Keratinocyte (primary cell): ENCODE measurements around the gene ADARB2. TPM values are rescaled to one million over a fixed set of nuclear protein-coding genes. Genes with fewer than 3 reads are reported as not detected.

Experiments used
- DNase-seq: peaks from one replicate; pipeline ENCODE4 v3.0.0-alpha.2; 2011; ENCODE audit warnings: low read depth, missing footprints, low spot score
- FAIRE-seq: peaks from 2 replicates; lab custom pipeline; 2011; peaks lifted over from hg19 to GRCh38; lab: Jason Lieb, UNC
- H2AFZ ChIP-seq: 2 replicates; pipeline ENCODE4 v1.6.0; 2012; ENCODE audit warnings: low read length, control low read depth, inconsistent platforms; ENCODE audit not compliant: control insufficient read depth
- H3K27ac ChIP-seq: 2 replicates; pipeline ENCODE4 v1.5.1; 2011; ENCODE audit warnings: low read length; ENCODE audit not compliant: control insufficient read depth, insufficient read depth
- H3K27me3 ChIP-seq: 3 replicates; pipeline ENCODE4 v1.6.0; 2011; ENCODE audit warnings: low read length; ENCODE audit not compliant: control insufficient read depth, insufficient read depth; ENCODE audit errors: extremely low read depth
- H3K36me3 ChIP-seq, 2 experiments: 2 replicates in 1 of 2; 3 replicates in 1 of 2; pipeline ENCODE4 v1.5.1; 2011; ENCODE audit warnings: low read length in 2 of 2, mild to moderate bottlenecking in 1 of 2; ENCODE audit not compliant: control insufficient read depth in 2 of 2, insufficient read depth in 2 of 2; ENCODE audit errors: extremely low read depth in 1 of 2
- H3K4me1 ChIP-seq: 3 replicates; pipeline ENCODE4 v1.5.1; 2011; ENCODE audit warnings: low read length; ENCODE audit not compliant: control insufficient read depth, insufficient read depth; ENCODE audit errors: extremely low read depth
- H3K4me2 ChIP-seq: 3 replicates; pipeline ENCODE4 v1.6.0; 2011; ENCODE audit warnings: low read depth, low read length; ENCODE audit not compliant: control insufficient read depth, insufficient read depth; ENCODE audit errors: extremely low read depth
- H3K4me3 ChIP-seq, 3 experiments: fragments of 200-600 bp in 1 of 3; sonication (generic) in 1 of 3; 2 replicates in 2 of 3; 3 replicates in 1 of 3; pipeline ENCODE4 v1.5.1; 2011 to 2016; ENCODE audit warnings: low read length in 3 of 3, mild to moderate bottlenecking in 3 of 3, control low read depth in 2 of 3, inconsistent platforms in 1 of 3, low read depth in 1 of 3, mixed read lengths in 1 of 3, mixed run types in 1 of 3, moderate library complexity in 1 of 3; ENCODE audit not compliant: control insufficient read depth in 2 of 3, insufficient read depth in 2 of 3; ENCODE audit errors: extremely low read depth in 1 of 3
- H3K79me2 ChIP-seq: 2 replicates; pipeline ENCODE4 v1.6.0; 2012; ENCODE audit warnings: low read length; ENCODE audit not compliant: control insufficient read depth, insufficient read depth
- H3K9ac ChIP-seq: 3 replicates; pipeline ENCODE4 v1.6.0; 2011; ENCODE audit warnings: low read length; ENCODE audit not compliant: control insufficient read depth, insufficient read depth; ENCODE audit errors: extremely low read depth
- H3K9me1 ChIP-seq: 3 replicates; pipeline ENCODE4 v1.6.0; 2011; ENCODE audit warnings: low read length; ENCODE audit not compliant: control insufficient read depth, insufficient read depth; ENCODE audit errors: extremely low read depth
- H3K9me3 ChIP-seq: 2 replicates; pipeline ENCODE4 v1.5.1; 2012; ENCODE audit warnings: low read depth, low read length; ENCODE audit not compliant: control insufficient read depth
- H4K20me1 ChIP-seq: 3 replicates; pipeline ENCODE4 v1.6.0; 2011; ENCODE audit warnings: low read length; ENCODE audit not compliant: control insufficient read depth, insufficient read depth; ENCODE audit errors: extremely low read depth
- CTCF ChIP-seq, 3 experiments: IDR thresholded peaks in 1 of 3; conservative IDR thresholded peaks in 1 of 3; optimal IDR thresholded peaks in 1 of 3; 2 replicates in 2 of 3; 3 replicates in 1 of 3; pipeline versions ENCODE3 to v1.5.1; 2011; ENCODE audit warnings: low read length in 3 of 3, mild to moderate bottlenecking in 3 of 3, moderate library complexity in 2 of 3, control low read depth in 1 of 3, inconsistent platforms in 1 of 3; ENCODE audit not compliant: insufficient read depth in 2 of 3; ENCODE audit errors: extremely low read depth in 1 of 3
- EZH2 ChIP-seq: IDR thresholded peaks from one replicate; pipeline ENCODE4 v1.6.1; 2012; ENCODE audit warnings: inconsistent platforms, mild to moderate bottlenecking, low read length, moderate library complexity
- dilution Hi-C: fragments of 300-500 bp; cut with MboI; formaldehyde crosslinking; loops from one replicate; pipeline ENCODE4 v1.7.0; 2020; ENCODE audit warnings: low sequenced_read_pairs; ENCODE audit not compliant: extremely low pct_ligation_motif_present
- polyA plus RNA-seq, 5 experiments: library from polyadenylated mRNA; depleted of rRNA in 3 of 5; stranded (reverse) in 3 of 5; stranded (forward) in 1 of 5; unstranded in 1 of 5; fragments of >200 nt; gene quantifications; 1 replicate in 1 of 5; 2 replicates in 3 of 5; 3 replicates in 1 of 5; pipeline versions ENCODE4 v1.2.1 to v1.2.3, GENCODE V29; 2011 to 2012; ENCODE audit warnings: missing spikeins in 2 of 5, low read depth in 1 of 5, low replicate concordance in 1 of 5

Gene ADARB2
- polyA plus RNA-seq, 1 donor (not counting 4 experiments of a cell fraction or from before 2014, with no cell fraction given) = not detected

GRCh38 chr10:1316809-1317143 lies 420.5 kb downstream of the ADARB2 start:
- TF ChIP-seq CTCF (optimal IDR thresholded peaks at IDR 0.05 in 1 of 3, IDR thresholded peaks at IDR 0.05 in 1 of 3, conservative IDR thresholded peaks at IDR 0.05 in 1 of 3; ENCODE audit: extremely low read depth in 1 of 3, insufficient read depth in 2 of 3, low read length in 3 of 3) (no peak), EZH2 (no peak)
- Histone ChIP-seq H3K9me3 (no peaks in the 10 kb centered on the region), H3K4me3 (no peak overlapping the region), H2AFZ (no peak overlapping the region), H3K4me2 (no peak overlapping the region), H3K36me3 (no peaks in the 10 kb centered on the region), H3K9me1 (no peaks in the 10 kb centered on the region), H3K4me1 (no peaks in the 10 kb centered on the region), H3K27ac (no peak overlapping the region), H4K20me1 (no peaks in the 10 kb centered on the region), H3K9ac (no peak overlapping the region), H3K27me3 (no peaks in the 10 kb centered on the region), H3K79me2 (no peaks in the 10 kb centered on the region)
- FAIRE-seq (no peak), DNase-seq (no peak)
- dilution Hi-C loops = no loop called here

- no peak for FAIRE-seq
- no peaks in the 10 kb centered on the region for H3K79me2 ChIP-seq
- H3K27me3 ChIP-seq = no peaks in the 10 kb centered on the region
- H3K9me3 ChIP-seq = no peaks in the 10 kb centered on the region
- no peaks in the 10 kb centered on the region for H3K36me3 ChIP-seq
- H4K20me1 ChIP-seq = no peaks in the 10 kb centered on the region
- no peak overlapping the region for H3K27ac ChIP-seq
- no peak overlapping the region for H2AFZ ChIP-seq
- dilution Hi-C loops = no loop called here
- H3K4me3 ChIP-seq = no peak overlapping the region
- TF ChIP-seq CTCF (optimal IDR thresholded peaks at IDR 0.05 in 1 of 3, IDR thresholded peaks at IDR 0.05 in 1 of 3, conservative IDR thresholded peaks at IDR 0.05 in 1 of 3; ENCODE audit: extremely low read depth in 1 of 3, insufficient read depth in 2 of 3, low read length in 3 of 3) = no peak
- no peak for TF ChIP-seq EZH2
- no peaks in the 10 kb centered on the region for H3K9me1 ChIP-seq
- H3K9ac ChIP-seq = no peak overlapping the region
- H3K4me2 ChIP-seq = no peak overlapping the region
- H3K4me1 ChIP-seq = no peaks in the 10 kb centered on the region
- no peak for DNase-seq
Measured at GRCh38 chr10:1316121-1316808, 421.1 kb downstream of the ADARB2 start.
